ENCODE results near the gene CFAP91.
"Not testable (repeated sequence)": the region's sequence is repeated elsewhere in the genome, so short reads cannot be mapped to it uniquely, and the experiment has no call there.

CFAP91 gene

DNA sequence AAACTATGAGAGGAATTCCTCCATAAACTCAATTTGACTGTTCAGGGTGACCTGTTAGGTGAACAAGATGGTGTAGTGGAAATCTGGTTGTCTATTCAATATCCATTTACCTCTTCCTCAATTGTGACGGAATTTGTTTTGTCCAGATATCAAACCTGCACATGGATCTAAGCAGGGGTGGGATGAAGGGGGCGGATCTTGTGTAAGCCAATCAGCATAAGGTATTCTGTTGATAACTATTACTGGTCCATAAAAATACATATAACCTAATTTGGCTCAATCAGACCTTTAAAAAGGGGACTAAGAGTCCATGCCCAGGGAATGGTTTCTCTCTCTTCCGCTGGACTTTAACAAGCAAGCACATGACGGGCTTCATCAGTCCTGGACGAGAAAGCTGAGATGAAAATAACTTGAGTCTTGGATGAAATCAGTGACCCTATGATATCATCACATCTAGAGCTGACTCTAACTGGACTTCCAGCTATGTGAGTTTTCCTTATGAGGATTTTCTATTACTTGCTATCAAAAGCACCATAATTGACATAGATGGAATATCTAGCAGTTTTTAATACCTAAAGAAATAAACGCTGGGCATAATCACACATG, 36.8 kb upstream of the CFAP91 start:
- no peak for TF ChIP-seq JUND (IDR thresholded peaks at IDR 0.05; ENCODE audit: low read depth)
- no peak for DNase-seq (ENCODE audit: low read depth in 1 of 2, low spot score in 1 of 2)
- in situ Hi-C loops (cut with HindIII; ENCODE audit: low pct_unique_long_range_greater_than_20kb, low sequenced_read_pairs), result no loop called here

DNA sequence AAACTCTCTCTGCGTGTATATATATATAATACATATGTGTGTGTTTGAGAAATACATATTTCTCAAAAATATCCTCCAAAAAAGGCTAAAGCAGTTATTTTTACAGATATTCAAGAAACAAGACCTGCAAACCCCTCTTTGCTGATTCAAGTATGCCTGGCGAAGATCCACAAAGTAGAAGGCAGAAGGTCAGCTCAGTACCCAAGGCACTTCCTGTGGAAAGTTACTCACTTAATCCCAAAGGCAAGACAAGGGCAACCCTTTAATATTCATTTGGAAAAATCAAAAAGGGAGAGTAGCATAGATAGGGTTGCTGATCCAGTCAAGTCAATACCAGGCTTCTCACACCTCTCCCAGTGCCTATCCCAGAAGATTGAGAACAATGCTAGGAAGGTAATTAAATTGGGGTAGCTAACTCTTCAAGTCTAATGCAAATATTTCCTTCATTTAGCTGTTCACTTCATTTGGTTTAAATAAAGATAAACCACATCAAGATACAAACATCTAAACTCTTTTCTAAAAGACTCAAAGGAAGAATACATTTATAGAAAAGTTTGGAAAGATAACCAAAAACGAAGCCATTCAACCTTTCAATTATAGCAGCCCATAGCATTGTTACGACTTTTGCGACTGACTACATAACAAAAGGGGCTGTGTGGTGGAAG, 32.8 kb upstream of the CFAP91 start:
- DNase-seq (ENCODE audit: low read depth in 1 of 2, low spot score in 1 of 2), result no peak
- no peak for TF ChIP-seq JUND (IDR thresholded peaks at IDR 0.05; ENCODE audit: low read depth)
- in situ Hi-C loops (cut with HindIII; ENCODE audit: low pct_unique_long_range_greater_than_20kb, low sequenced_read_pairs), result no loop called here

DNA sequence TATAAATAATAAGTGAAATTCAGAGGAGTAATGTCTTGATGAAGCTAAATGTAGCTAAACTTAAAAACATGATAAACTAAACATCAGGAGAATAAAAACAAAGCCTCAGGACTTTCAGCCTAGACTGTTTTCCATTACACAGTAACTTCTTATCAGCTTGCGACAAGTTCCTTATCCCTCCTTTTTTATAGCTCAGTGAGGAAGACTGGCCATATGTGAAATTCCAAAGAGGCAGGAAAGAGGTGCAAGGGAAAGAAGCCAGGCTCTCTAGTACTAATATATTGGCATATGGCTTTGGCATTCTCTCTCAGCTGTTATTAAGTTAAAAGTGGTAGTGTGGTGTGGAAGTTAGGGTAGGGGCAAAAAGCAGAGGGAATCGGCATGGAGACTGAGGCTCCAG, 30.0 kb upstream of the CFAP91 start:
- no peak for TF ChIP-seq JUND (IDR thresholded peaks at IDR 0.05; ENCODE audit: low read depth)
- DNase-seq (ENCODE audit: low read depth in 1 of 2, low spot score in 1 of 2), result no peak

DNA sequence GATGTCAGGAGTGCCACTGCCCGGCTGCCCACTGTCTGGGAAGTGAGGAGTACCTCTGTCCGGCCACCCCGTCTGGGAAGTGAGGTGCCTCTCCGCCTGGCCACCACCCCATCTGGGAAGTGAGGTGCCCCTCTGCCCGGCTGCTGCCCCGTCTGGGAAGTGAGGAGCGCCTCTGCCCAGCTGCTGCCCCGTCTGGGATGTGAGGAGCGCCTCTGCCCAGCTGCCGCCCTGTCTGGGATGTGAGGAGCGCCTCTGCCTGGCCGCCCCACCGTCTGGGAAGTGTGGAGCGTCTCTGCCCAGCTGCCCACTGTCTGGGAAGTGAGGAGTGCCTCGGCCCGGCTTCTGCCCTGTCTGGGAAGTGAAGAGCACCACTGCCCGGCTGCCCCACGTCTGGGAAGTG, 28.9 kb upstream of the CFAP91 start:
- TF ChIP-seq JUND (IDR thresholded peaks at IDR 0.05; ENCODE audit: low read depth), result no peak
- DNase-seq (ENCODE audit: low read depth in 1 of 2, low spot score in 1 of 2), result no peak
- in situ Hi-C loops (cut with HindIII; ENCODE audit: low pct_unique_long_range_greater_than_20kb, low sequenced_read_pairs), result no loop called here

More for the DNA sequence above, 30.0 kb upstream of the CFAP91 start:
- in situ Hi-C loops (cut with HindIII; ENCODE audit: low pct_unique_long_range_greater_than_20kb, low sequenced_read_pairs), result no loop called here

DNA sequence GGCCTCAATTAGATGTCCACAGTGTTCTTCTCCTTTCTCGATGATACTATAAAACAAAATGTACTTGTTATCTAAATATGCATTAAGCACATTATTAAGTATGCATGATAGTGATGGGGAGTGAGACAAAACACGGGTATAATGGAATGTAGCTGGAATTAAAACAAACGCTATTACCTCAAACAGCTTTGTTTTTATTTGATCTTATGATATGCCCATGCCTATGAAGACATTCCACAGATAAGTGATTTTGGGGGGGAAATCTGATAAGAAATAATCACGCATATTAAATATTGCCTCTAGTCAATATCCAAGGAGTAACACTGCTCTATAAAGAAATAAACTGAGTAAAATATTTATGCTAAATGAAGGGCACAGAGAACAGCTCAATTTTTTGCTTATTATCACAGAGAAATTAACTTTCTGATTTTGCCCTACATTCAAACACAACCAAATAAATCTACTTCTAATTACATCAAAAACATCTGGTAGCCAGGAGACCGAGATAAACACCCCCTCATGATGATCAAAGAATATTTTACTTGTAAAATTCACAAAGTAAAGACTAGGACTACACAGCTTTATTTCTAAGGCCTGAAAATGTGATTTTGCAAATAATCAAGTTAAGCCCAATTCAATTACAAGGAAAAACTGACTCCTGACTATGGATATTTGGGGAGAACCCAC, 27.5 kb upstream of the CFAP91 start:
- no peak for DNase-seq (ENCODE audit: low read depth in 1 of 2, low spot score in 1 of 2)
- no peak for TF ChIP-seq JUND (IDR thresholded peaks at IDR 0.05; ENCODE audit: low read depth)
- in situ Hi-C loops (cut with HindIII; ENCODE audit: low pct_unique_long_range_greater_than_20kb, low sequenced_read_pairs), result no loop called here

DNA sequence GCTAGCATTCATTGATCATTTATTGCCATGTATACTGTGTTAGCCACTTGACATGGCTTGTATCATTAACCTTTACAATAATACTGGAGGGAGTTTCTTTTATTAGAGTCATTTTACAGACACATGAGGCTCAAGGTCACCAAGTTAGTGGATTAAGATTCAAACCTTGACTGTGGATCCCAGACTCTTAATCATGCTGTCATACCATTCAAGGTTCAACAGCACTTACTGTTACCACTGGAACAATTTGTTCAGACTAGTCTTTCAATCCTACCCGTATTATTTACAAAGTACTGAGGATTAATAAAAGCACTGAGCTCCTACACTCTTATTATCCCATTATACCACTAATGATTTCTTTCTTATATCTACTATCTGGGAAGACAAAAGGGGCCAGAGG, 26.8 kb upstream of the CFAP91 start:
- no peak for TF ChIP-seq JUND (IDR thresholded peaks at IDR 0.05; ENCODE audit: low read depth)
- DNase-seq (ENCODE audit: low read depth in 1 of 2, low spot score in 1 of 2), result no peak
- in situ Hi-C loops (cut with HindIII; ENCODE audit: low pct_unique_long_range_greater_than_20kb, low sequenced_read_pairs), result no loop called here

DNA sequence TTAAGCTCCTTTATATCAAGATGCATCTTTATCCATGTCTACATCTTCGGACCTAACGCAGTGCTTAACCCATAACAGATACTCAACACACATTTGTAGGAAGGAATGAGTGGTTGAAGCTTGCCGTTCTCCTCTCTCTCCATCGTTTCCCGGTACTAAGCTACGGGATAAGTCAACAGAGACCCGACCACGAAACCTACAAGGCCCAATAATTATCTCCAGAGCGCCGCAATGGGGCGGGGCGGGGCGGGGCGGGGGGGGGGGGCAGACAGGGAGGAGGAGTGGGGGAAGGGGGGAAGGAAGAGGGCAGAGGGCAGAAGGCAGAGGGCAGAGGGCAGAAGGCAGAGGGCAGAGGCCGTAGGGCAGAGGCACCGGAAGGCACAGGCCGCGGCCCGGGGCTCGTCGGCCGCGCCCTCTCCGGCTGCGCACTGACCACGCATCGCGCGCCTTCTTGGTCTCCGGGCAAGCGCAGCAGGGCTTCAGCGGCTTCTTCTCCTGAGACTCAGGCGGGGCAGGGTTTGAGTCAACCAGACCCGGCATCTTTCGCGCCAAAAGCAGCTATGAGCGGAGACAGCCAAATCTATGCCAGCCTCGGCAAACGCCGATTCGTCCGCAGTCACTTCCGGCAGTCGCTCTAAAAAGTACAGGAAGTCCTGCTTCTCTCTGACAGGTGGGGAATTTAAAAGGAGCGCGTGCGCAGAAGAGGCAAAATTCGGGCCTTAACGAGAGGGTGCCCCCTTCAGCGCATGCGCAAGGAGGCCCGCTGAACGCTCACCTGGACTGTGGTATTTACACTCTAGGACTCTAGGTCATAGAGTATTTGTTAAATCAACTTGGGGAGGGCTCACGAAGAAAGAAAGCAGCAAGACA, 25.8 kb upstream of the CFAP91 start, which contains the start of gene COX17:
Gene COX17, minus strand, starts transcription at position 636 of the 870 bp plus-strand sequence. Its CDS starts 96 bp downstream, at position 540.
- DNase-seq (ENCODE audit: low read depth in 1 of 2, low spot score in 1 of 2), result peak; percentile 93 to 98
- in situ Hi-C loops (cut with HindIII; ENCODE audit: low pct_unique_long_range_greater_than_20kb, low sequenced_read_pairs), result no loop called here
- no peak for TF ChIP-seq JUND (IDR thresholded peaks at IDR 0.05; ENCODE audit: low read depth)

DNA sequence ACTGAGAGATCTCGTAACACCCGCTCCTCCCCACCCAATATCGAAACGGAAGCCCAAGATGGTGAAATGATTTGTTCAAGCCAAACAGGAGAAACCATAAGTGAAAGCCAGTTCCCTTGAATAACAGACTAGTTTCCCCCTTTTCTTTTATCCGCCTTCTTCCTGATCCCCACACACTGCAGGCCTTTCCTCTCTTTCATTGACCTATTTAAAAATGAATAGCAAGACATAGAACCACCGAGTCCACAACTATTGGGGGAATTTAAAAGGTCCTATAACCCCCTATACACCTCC, 25.2 kb upstream of the CFAP91 start:
- in situ Hi-C loops (cut with HindIII; ENCODE audit: low pct_unique_long_range_greater_than_20kb, low sequenced_read_pairs), result no loop called here
- no peak for TF ChIP-seq JUND (IDR thresholded peaks at IDR 0.05; ENCODE audit: low read depth)
- DNase-seq (ENCODE audit: low read depth in 1 of 2, low spot score in 1 of 2), result no peak

DNA sequence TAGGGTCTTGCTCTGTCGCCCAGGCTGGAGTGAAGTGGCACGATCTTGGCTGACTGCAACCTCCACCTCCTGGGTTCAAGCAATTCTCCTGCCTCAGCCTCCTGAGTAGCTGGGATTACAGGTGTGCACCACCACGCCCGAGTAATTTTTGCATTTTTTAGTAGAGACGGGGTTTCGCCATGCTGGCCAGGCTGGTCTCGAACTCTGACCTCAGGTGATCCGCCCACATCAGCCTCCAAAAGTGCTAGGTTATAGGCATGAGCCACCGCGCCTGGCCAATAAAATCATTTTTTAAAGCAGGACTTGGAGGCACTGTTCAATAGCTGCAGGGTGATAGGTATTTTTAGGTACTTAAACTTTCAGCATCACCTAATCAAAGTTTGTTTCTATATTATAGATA, 24.6 kb upstream of the CFAP91 start:
- DNase-seq (ENCODE audit: low read depth in 1 of 2, low spot score in 1 of 2); in situ Hi-C loops (cut with HindIII; ENCODE audit: low pct_unique_long_range_greater_than_20kb, low sequenced_read_pairs): not testable (repeated sequence)

DNA sequence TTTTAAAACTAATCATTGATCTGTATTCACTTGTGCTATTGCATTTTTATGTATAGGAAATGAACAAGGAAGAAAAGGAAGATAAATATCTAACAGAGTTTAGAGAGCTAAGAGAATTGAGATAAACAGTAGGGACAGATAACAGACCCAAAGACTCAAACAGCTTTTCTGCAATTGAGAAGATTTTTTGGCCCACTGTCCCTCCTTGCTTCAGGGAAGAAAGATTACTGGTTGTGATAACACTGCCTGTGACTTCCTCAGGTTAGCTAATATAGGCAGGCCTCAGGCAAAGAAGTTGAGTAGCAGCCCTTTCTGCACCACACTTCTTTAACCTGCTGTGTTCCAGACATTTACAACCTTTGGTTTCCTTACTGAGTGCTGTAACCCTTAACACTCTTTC, 22.9 kb upstream of the CFAP91 start:
- DNase-seq (ENCODE audit: low read depth in 1 of 2, low spot score in 1 of 2), result no peak
- in situ Hi-C loops (cut with HindIII; ENCODE audit: low pct_unique_long_range_greater_than_20kb, low sequenced_read_pairs), result no loop called here
- no peak for TF ChIP-seq JUND (IDR thresholded peaks at IDR 0.05; ENCODE audit: low read depth)

DNA sequence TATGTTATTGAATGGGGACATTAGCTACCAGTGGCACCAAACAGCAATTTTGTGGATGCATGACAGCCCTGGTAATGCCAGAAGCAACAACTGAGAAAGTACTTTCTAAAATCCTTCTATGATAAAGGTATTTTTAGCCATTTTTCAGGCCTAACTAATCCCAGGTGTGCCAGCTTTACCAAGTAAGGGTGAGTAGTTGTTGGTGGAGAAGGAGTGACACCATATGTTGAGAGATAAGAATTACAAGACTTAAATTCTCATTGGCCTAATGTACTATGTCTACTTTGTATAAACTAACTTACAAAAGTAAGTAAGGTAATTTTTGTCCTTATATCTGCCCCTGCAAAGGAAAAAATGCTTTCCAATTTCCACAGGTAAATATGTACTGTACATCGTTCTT, 21.5 kb upstream of the CFAP91 start:
- in situ Hi-C loops (cut with HindIII; ENCODE audit: low pct_unique_long_range_greater_than_20kb, low sequenced_read_pairs), result no loop called here
- DNase-seq (ENCODE audit: low read depth in 1 of 2, low spot score in 1 of 2), result peak; percentile 20 to 68
- no peak for TF ChIP-seq JUND (IDR thresholded peaks at IDR 0.05; ENCODE audit: low read depth)

DNA sequence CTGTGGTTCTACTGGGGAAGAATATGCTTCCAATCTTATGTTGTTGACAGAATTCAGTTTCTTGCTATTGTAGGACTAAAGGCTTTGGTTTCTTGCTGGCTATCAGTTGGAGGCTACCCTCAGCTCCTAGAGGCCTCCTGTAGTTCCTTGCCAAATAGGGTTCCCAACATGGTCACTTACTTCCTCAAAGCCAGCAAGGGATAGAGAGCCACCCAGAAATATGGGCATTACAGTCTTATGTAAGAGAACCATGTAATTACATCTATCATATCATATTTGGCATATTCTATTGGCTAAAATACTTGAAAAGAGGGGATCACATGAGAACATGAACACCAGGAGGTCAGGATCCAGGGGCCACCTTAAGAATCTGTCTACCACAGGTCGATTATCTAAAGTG, 19.4 kb upstream of the CFAP91 start:
- in situ Hi-C loops (cut with HindIII; ENCODE audit: low pct_unique_long_range_greater_than_20kb, low sequenced_read_pairs), result no loop called here
- TF ChIP-seq JUND (IDR thresholded peaks at IDR 0.05; ENCODE audit: low read depth), result no peak
- DNase-seq (ENCODE audit: low read depth in 1 of 2, low spot score in 1 of 2), result no peak

All from T47D (cell line).